Activated naive CD8-positive, alpha-beta T cell treated with anti-CD3 and anti-CD28 coated beads, Interleukin-2, amount 10 ng/mL, durations not matched to agents 7 days and 5 days (primary cell): Measurements from ENCODE around the gene ALDH3A1. TPM values are rescaled to one million over a fixed set of nuclear protein-coding genes. Genes with fewer than 3 reads are reported as not detected.
A peak's percentile ranks its signal among the peaks of the same experiment; 100 is the strongest.

ENCODE experiments used
- ATAC-seq: fragments of 150-1000 bp; cut with Tn5 transposase; one replicate; pipeline ENCODE4 v1.10.0; 2021; ENCODE audit warnings: low read depth, moderate library complexity
- POLR2A ChIA-PET: fragments of 350-600 bp; sonication (Branson Sonifier 250); formaldehyde crosslinking; loops from one replicate; lab custom pipeline; 2021; ENCODE audit warnings: antibody characterized with exemption; lab: Charles Lee
- DNase-seq: peaks from one replicate; pipeline ENCODE4 v3.0.0; 2021
- H3K27ac Mint-ChIP-seq: one replicate; pipeline ENCODE4 v1.8.0; 2022; ENCODE audit warnings: mild to moderate bottlenecking, mixed read lengths
- H3K27me3 Mint-ChIP-seq: one replicate; pipeline ENCODE4 v1.8.0; 2022; ENCODE audit warnings: mild to moderate bottlenecking, moderate library complexity, mixed read lengths
- H3K36me3 Mint-ChIP-seq: one replicate; pipeline ENCODE4 v1.8.0; 2021; ENCODE audit warnings: mild to moderate bottlenecking, mixed read lengths
- H3K4me1 Mint-ChIP-seq: one replicate; pipeline ENCODE4 v1.8.0; 2021; ENCODE audit warnings: mixed read lengths
- H3K4me3 Mint-ChIP-seq: one replicate; pipeline ENCODE4 v1.8.0; 2022; ENCODE audit warnings: mild to moderate bottlenecking, moderate library complexity, mixed read lengths
- H3K9me3 Mint-ChIP-seq: one replicate; pipeline ENCODE4 v1.8.0; 2021; ENCODE audit warnings: mixed read lengths
- total RNA-seq, 2 experiments: library from RNA; stranded (reverse); gene quantifications; one replicate each; pipeline ENCODE4 v1.2.3, GENCODE V29; 2021

ALDH3A1 gene
- total RNA-seq, 2 experiments from 2014 or later: not detected

DNA sequence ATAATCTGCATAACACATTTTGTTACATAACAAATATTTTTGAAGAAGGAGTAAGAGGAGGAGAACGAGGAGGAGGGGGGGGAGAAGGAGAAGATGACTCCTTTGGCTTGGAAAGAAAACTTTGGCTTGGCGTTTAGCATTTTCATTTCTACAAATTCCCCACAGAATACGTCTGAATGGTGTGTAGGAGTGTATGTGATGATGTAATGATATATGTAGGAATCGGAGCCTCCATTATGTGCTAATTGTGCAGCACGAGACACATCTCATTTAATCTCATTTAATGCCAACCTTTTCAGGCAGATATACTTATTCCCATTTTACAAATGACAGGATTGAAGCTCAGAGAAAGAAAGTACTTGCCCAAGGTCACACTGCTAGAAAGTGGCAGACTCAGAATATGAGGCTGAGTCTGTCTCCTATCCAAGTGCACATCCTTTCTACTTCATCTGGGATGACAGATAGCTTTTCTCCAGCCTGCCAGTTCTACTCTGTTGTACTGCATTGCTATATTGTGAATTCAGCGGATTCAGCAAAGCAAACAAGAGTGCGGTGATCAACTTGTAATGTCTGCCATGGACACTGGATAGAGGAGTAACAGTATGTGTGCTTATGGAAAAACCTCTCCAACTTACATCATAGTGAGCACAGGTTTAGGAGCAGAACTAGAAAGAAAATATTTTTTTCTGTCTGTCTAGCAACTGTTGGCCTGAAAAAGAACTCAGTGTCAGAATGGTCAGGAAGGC is 21.3 kb downstream of the ALDH3A1 start:
- Mint-ChIP-seq H3K27me3 (peaks cover 2% of the 10 kb centered on the region), H3K27ac (no peak overlapping the region), H3K4me3 (no peak overlapping the region), H3K9me3 (no peaks in the 10 kb centered on the region), H3K4me1 (peaks cover 3% of the 10 kb centered on the region), H3K36me3 (no peaks in the 10 kb centered on the region)
- ATAC-seq (no peak), DNase-seq (no peak)
- POLR2A ChIA-PET: no interaction called here

DNA sequence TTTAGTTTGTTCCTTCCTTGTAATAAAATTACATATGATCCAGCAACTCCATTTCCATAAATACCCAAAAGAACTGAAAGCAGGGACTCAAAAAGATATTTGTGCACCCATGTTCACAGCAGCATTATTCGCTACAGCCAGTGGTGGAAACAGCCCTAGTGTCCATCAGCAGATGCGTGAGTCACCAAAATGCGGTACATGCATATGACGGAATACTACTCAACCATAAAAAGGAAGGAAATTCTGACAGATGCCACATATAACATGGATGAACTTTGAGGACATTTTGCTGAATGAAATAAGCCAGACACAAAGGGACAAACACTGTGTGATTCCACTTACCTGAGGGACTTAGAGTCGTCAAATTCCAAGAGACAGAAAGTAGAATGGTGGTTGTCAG is 22.6 kb downstream of the ALDH3A1 start:
- ATAC-seq (no peak), DNase-seq (no peak)
- Mint-ChIP-seq H3K36me3 (no peaks in the 10 kb centered on the region), H3K4me1 (peaks cover 3% of the 10 kb centered on the region), H3K27ac (no peak overlapping the region), H3K9me3 (no peaks in the 10 kb centered on the region), H3K27me3 (peaks cover 2% of the 10 kb centered on the region), H3K4me3 (no peak overlapping the region)
- POLR2A ChIA-PET: no interaction called here

DNA sequence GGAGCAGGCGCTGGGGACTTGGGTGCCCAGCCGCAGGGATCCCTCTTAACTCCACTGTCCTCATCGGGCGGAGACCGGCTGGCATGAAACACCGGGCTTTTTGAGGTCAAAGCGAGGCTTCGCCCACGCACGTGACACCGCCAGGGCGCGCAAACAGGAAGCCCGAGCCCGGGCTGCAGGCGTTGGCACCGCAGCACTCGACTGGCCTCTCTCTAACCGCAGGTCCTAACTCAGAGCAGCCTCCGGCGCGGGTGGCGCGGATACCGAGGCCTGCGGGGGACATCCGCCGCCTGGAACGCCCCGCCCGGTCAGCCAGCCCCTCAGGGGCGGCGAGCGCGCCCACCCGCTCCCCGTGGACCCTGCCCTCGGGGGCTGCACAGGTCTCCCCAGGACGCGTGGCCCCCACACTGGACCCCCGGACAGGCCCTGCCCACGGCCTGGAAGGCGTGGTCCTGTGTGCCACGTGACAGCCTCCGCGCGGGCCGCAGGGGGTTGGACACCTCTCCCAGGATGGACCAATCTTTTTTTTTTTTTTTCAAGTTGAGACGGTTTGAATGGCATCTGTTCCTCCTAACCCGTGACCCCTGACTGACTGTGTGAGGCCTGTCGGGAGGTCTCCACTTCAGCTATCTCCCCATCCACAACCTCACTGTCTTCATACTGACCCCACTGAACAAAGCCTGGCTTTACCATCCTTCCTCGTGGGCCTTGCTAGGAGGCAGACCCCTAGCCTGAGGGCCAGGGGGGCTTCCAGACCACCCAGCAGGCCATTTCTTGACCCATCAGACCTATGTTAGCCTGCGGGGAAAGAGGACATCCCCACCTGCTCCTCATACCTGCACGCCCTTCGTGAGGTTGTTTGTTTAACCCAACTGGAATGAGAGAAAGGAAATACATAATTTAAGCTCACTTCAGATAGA is 23.3 kb downstream of the ALDH3A1 start:
- Mint-ChIP-seq H3K27ac (no peak overlapping the region), H3K9me3 (no peaks in the 10 kb centered on the region), H3K27me3 (peaks cover 2% of the 10 kb centered on the region), H3K4me3 (peak overlapping the region; percentile 6), H3K36me3 (no peaks in the 10 kb centered on the region), H3K4me1 (peaks cover 3% of the 10 kb centered on the region)
- ATAC-seq: peak; percentile 42
- DNase-seq: no peak
- POLR2A ChIA-PET: no interaction called here

DNA sequence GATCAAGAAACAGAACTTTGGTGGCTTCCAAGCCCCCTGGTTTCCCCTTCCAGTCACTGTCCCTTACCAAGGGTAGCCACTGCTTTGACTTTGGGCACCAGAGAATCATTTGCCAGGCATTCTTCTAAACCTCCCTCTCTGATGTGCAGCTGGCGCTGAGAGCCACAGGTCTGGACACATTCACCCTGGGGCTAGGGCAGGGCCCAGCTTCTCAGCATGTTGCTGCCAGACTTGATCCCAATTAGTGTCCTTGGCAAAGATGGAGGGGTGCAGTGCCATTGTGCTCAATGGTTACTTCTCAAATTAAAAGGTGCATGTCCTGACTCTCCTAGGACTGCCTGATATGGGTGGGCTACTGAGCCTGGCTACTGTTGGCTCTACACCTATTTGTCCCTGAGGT is 24.1 kb downstream of the ALDH3A1 start:
- POLR2A ChIA-PET: no interaction called here
- no peak for ATAC-seq
- Mint-ChIP-seq H3K4me3 (no peak overlapping the region), H3K9me3 (no peaks in the 10 kb centered on the region), H3K27ac (no peak overlapping the region), H3K4me1 (peaks cover 3% of the 10 kb centered on the region), H3K36me3 (no peaks in the 10 kb centered on the region), H3K27me3 (peaks cover 2% of the 10 kb centered on the region)
- DNase-seq: no peak

DNA sequence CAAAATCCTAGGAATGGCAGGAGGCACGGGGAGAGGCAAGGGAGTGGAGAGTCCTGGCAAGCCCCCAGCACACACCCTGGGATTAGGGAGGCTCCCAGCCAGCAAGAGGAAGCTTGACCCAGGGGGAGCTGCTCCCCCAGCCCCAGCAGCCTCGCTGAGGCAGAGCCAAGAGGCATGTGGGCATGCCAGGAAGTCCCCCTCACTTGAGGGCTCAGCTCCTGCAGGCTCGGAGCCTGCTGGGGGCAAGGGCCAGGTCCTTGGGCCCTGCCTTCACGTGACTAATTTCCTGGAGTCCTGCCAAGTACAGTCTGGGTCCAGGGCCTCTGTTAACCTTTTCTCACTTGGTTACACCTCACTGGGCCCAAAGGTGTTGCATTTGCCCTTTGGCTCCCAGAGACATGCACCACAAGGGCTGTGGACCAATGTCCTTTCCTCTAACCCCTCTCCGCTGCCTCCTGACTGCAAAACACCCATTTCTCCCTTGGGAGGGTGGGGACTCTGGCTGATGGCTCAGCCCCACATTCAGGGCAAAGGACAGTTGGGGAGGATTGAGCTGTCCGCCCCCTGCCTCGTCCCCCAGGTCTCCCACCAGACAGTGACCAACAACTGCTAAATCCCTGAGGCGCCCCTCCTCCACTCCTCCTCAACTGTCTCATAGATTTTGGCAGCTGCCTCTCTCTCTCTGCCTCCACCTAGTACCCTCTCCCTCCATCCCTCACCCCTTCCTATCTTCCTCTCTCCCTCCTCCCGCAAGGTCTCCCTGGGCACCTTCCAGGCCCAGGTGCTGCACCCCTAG is 27.3 kb downstream of the ALDH3A1 start:
- H3K36me3 Mint-ChIP-seq: no peaks in the 10 kb centered on the region
- DNase-seq (no peak), ATAC-seq (no peak)
- H3K27ac Mint-ChIP-seq: no peak overlapping the region
- H3K4me1 Mint-ChIP-seq: peaks cover 3% of the 10 kb centered on the region
- POLR2A ChIA-PET: no interaction called here
- no peak overlapping the region for H3K4me3 Mint-ChIP-seq
- H3K9me3 Mint-ChIP-seq: no peaks in the 10 kb centered on the region
- peaks cover 2% of the 10 kb centered on the region for H3K27me3 Mint-ChIP-seq

DNA sequence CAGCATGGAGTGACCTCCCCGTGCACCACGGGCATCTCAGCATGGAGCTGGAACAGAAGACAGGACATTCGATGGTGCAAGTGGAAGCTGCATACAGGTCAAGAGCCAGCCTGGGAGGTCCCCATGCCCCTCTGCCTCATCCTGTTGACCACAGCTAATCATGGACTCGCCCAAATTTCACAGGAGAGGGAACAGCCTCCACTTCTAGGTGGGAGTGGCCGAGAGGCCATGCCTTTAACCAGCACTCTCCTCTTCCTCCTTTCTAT is 28.0 kb downstream of the ALDH3A1 start:
- no peak for DNase-seq
- no peak overlapping the region for H3K4me3 Mint-ChIP-seq
- H3K4me1 Mint-ChIP-seq: peaks cover 3% of the 10 kb centered on the region
- H3K27ac Mint-ChIP-seq: no peak overlapping the region
- H3K27me3 Mint-ChIP-seq: peaks cover 2% of the 10 kb centered on the region
- no peaks in the 10 kb centered on the region for H3K9me3 Mint-ChIP-seq
- no peaks in the 10 kb centered on the region for H3K36me3 Mint-ChIP-seq
- POLR2A ChIA-PET: no interaction called here
- no peak for ATAC-seq

DNA sequence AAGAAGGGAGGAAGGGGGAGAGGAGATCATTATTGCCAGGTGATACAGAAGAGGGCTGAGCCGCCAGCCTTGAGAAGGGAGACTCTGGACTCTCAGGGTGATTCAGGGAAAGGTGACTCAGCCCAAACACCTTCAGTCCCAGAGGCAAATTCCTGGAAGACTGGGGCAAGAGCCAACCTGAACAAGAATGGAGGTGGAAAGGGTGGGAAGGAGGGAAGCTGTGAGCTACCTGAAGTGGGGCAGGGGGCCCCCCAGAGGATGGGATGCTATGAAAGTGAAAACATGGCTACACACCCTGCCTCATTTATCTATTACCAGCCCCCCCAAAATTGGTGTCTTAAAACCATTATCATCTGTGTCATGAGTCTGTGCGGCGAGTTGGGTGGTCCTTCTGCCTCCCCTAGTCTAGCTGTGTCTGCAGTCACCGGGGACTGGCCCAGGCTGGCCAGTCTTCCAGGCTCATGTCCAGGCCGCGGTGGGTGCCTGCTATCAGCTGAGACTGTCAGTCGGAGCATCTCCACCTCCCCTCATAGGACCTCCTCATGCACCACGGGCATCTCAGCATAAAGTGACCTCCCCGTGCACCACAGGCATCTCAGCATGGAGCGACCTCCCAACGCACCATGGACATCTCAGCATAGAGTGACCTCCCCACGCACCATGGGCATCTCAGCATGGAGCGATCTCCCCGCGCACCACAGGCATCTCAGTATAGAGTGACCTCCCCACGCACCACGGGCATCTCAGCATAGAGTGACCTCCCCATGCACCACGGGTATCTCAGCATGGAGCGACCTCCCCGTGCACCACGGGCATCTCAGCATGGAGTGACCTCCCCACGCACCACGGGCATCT is 28.5 kb downstream of the ALDH3A1 start:
- Mint-ChIP-seq H3K36me3 (no peaks in the 10 kb centered on the region), H3K27ac (no peak overlapping the region), H3K9me3 (no peaks in the 10 kb centered on the region), H3K4me3 (no peak overlapping the region), H3K27me3 (peaks cover 2% of the 10 kb centered on the region), H3K4me1 (no peaks in the 10 kb centered on the region)
- POLR2A ChIA-PET: no interaction called here
- no peak for ATAC-seq
- no peak for DNase-seq

DNA sequence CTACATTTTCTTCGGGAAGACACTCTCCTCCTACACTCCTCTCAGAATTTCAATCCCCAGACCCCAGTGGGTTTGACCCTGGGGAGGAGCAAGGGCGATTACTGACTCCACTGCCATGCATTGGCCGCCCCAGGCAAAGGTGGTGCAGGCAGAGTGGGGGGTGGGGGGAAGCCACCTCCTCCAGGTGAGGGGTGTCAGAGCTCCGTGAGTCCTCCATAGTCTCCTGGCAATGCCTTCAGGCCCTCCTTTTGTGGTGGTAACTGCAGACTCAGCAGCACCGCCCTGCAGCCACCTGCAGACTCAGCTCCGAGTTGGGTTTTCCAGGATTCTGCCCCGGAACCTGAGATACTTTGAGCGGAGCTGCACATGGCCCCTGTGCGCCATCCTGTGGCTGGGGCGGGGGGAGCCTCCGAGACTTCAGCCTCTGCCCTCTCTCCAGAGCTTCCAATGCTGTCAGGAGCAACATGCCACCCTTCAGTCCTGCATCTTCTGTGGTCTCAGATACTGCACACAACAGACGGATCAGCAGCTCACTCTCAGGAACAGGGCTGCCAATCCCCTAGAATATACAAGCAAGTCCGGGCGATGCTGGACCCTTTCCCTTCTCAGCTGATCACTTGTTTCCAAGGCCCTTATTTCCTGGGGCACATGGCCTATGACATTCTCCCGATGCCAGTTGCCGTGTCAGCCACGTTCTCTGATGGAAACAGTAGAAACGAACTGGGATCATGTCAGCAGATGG is 29.3 kb downstream of the ALDH3A1 start:
- Mint-ChIP-seq H3K27me3 (peaks cover 2% of the 10 kb centered on the region), H3K9me3 (no peaks in the 10 kb centered on the region), H3K36me3 (no peaks in the 10 kb centered on the region), H3K4me1 (no peaks in the 10 kb centered on the region), H3K27ac (no peak overlapping the region), H3K4me3 (no peak overlapping the region)
- ATAC-seq (no peak), DNase-seq (no peak)
- POLR2A ChIA-PET: no interaction called here

DNA sequence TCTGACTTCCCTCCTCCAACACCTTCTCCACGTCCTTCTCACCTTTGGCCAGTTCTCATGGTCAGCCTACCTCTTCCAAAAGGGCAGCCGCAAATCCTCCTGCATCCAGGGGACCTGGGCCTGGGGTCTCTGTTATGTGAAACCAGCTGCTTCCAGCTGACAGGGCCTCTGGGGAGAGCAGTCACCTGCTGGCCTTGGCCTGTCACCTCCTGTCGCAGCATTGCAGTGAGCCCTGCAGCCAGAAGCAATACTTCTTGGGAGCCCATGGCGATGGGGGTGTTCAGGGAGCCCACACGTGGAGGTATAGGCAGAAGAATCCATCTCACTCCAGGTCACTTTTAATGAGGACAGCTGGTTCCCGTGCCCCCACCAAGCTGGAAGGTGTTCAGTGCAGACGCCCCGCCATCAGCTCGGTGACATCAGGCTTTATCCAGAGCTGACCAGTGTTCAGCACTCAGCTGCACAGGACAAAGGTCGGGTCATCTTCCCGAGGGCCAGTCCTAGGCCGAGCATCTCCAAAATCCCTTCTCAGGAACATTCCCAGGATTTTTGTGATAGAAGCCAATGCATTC is 30.0 kb downstream of the ALDH3A1 start:
- ATAC-seq: no peak
- no peaks in the 10 kb centered on the region for H3K36me3 Mint-ChIP-seq
- peaks cover 2% of the 10 kb centered on the region for H3K27me3 Mint-ChIP-seq
- H3K9me3 Mint-ChIP-seq: no peaks in the 10 kb centered on the region
- no peaks in the 10 kb centered on the region for H3K4me1 Mint-ChIP-seq
- no peak for DNase-seq
- POLR2A ChIA-PET: no interaction called here
- no peak overlapping the region for H3K4me3 Mint-ChIP-seq
- no peak overlapping the region for H3K27ac Mint-ChIP-seq

DNA sequence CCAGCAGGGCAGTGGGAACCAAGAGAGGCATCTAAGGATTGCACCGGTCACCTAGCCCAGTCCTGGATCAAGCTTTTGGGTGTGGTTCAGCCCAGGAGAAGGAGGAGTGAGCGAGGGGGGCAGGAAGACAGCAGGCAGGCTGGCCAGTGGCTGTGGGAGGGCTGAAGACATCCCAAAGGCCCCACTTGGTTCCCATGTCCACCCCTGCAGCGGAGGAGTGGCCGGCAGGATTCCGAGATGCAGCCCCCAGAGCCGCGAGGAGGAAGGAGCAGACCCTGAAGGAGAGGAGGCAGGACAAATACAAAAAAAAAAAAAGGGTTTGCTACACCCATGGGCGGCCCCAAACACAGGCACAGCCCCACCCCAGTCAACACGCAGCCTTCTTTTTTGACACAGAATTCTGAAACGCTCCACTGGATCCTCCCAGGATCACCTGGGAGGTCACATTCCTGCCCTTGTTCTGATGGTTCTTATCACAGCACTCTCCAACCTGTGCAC is 30.6 kb downstream of the ALDH3A1 start:
- ATAC-seq (no peak), DNase-seq (no peak)
- H3K36me3 Mint-ChIP-seq: no peaks in the 10 kb centered on the region
- POLR2A ChIA-PET: no interaction called here
- H3K27ac Mint-ChIP-seq: no peak overlapping the region
- H3K27me3 Mint-ChIP-seq: peaks cover under 1% of the 10 kb centered on the region
- no peak overlapping the region for H3K4me3 Mint-ChIP-seq
- no peaks in the 10 kb centered on the region for H3K4me1 Mint-ChIP-seq
- H3K9me3 Mint-ChIP-seq: no peaks in the 10 kb centered on the region

DNA sequence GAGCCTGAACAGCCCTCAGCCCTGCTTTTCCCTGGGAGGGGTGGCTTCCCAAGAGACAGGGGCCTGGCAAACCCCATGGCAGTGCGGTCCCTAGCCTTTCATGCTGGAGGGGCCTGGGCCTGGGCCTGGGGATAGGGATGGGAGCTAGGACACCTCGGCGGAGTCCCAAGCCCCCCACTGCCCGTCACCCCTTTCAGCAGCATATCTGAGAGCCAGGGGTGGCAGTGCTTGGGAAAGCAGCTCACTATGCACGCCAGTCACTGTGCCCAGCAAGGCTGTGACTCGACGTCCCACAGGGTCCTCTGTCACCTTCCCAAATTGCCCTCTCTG is 31.1 kb downstream of the ALDH3A1 start:
- Mint-ChIP-seq H3K36me3 (no peaks in the 10 kb centered on the region), H3K4me1 (no peaks in the 10 kb centered on the region), H3K27ac (no peak overlapping the region), H3K27me3 (no peaks in the 10 kb centered on the region), H3K4me3 (no peak overlapping the region), H3K9me3 (no peaks in the 10 kb centered on the region)
- POLR2A ChIA-PET: no interaction called here
- ATAC-seq (no peak), DNase-seq (no peak)
